IMR-90 (cell line): Measurements from ENCODE around the gene SPDYE2B. TPM values are rescaled to one million over a fixed set of nuclear protein-coding genes. Genes with fewer than 3 reads are reported as not detected.
"Not testable (repeated sequence)": the region's sequence is repeated elsewhere in the genome, so short reads cannot be mapped to it uniquely, and the experiment has no call there.

Experiments
- ATAC-seq: fragments of 200-7000 bp; cut with Tn5 transposase; 2 replicates; pipeline ENCODE4 v1.9.1; 2020; ENCODE audit warnings: low read depth, mild to moderate bottlenecking, moderate library complexity
- BruUV-seq: library from RNA; stranded (reverse); fragments of 400-500 nt; replicated peaks from 2 replicates; lab custom pipeline; 2021; lab: Mats Ljungman, UMichigan
- CTCF ChIA-PET: fragments of 300-600 bp; formaldehyde crosslinking; extraction: SDS; loops from one replicate; lab custom pipeline; 2021; ENCODE audit warnings: antibody characterized with exemption; lab: Yijun Ruan, JAX
- POLR2A ChIA-PET: fragments of 300-600 bp; sonication (Branson Sonifier 250); formaldehyde crosslinking; loops from one replicate; lab custom pipeline; 2022; ENCODE audit warnings: antibody characterized with exemption; ENCODE audit not compliant: unreplicated experiment; lab: Charles Lee
- DNase-seq: peaks from one replicate; pipeline ENCODE4 v3.0.0; 2013
- H2AFZ ChIP-seq: replicated peaks from 2 replicates; pipeline ENCODE3; 2013; ENCODE audit warnings: low read length, mild to moderate bottlenecking; ENCODE audit not compliant: poor library complexity
- H2AK5ac ChIP-seq: 2 replicates; pipeline ENCODE4 v1.6.1; 2013; ENCODE audit warnings: low read depth, low read length, inconsistent platforms
- H2AK9ac ChIP-seq: replicated peaks from 2 replicates; pipeline ENCODE3; 2013; ENCODE audit warnings: mild to moderate bottlenecking, low read depth, low read length, moderate library complexity; ENCODE audit not compliant: poor library complexity
- H2BK120ac ChIP-seq: 2 replicates; pipeline ENCODE4 v1.6.1; 2013; ENCODE audit warnings: low read depth, low read length, inconsistent platforms
- H2BK15ac ChIP-seq: 3 replicates; pipeline ENCODE4 v1.6.1; 2013; ENCODE audit warnings: low read depth, low read length, inconsistent platforms
- H2BK20ac ChIP-seq: 2 replicates; pipeline ENCODE4 v1.6.1; 2013; ENCODE audit warnings: low read depth, mild to moderate bottlenecking, inconsistent platforms, low read length, moderate library complexity
- H2BK5ac ChIP-seq: 2 replicates; pipeline ENCODE4 v1.6.1; 2013; ENCODE audit warnings: mild to moderate bottlenecking, low read depth, low read length, inconsistent platforms; ENCODE audit not compliant: poor library complexity, severe bottlenecking
- H3K14ac ChIP-seq: replicated peaks from 2 replicates; pipeline ENCODE4 v1.6.1; 2013; ENCODE audit warnings: low read depth, low read length, inconsistent platforms
- H3K18ac ChIP-seq: 2 replicates; pipeline ENCODE4 v1.6.1; 2013; ENCODE audit warnings: low read depth, low read length, control low read depth
- H3K23ac ChIP-seq: 2 replicates; pipeline ENCODE4 v1.6.1; 2013; ENCODE audit warnings: low read depth, low read length, inconsistent platforms
- H3K27ac ChIP-seq: 2 replicates; pipeline ENCODE4 v1.5.1; 2013; ENCODE audit warnings: mild to moderate bottlenecking, control low read depth, low read length; ENCODE audit not compliant: insufficient read depth
- H3K27me3 ChIP-seq: 2 replicates; pipeline ENCODE4 v1.6.1; 2013; ENCODE audit warnings: low read length; ENCODE audit not compliant: control insufficient read depth, insufficient read depth
- H3K36me3 ChIP-seq: 2 replicates; pipeline ENCODE4 v1.6.1; 2013; ENCODE audit warnings: low read length, mixed read lengths; ENCODE audit not compliant: control insufficient read depth, insufficient read depth
- H3K4ac ChIP-seq: 2 replicates; pipeline ENCODE4 v1.6.1; 2013; ENCODE audit warnings: low read depth, low read length, inconsistent platforms
- H3K4me1 ChIP-seq: 2 replicates; pipeline ENCODE4 v1.6.1; 2013; ENCODE audit warnings: low read length, mixed read lengths; ENCODE audit not compliant: control insufficient read depth, insufficient read depth
- H3K4me2 ChIP-seq: 2 replicates; pipeline ENCODE4 v1.6.1; 2013; ENCODE audit warnings: low read depth, mild to moderate bottlenecking, control low read depth, low read length, moderate library complexity
- H3K4me3 ChIP-seq: 2 replicates; pipeline ENCODE4 v1.5.1; 2013; ENCODE audit warnings: low read depth, mild to moderate bottlenecking, control low read depth, low read length, moderate library complexity; ENCODE audit not compliant: insufficient read depth
- H3K56ac ChIP-seq: 2 replicates; pipeline ENCODE4 v1.6.1; 2013; ENCODE audit warnings: low read length, inconsistent platforms; ENCODE audit not compliant: insufficient read depth; ENCODE audit errors: extremely low read depth
- H3K79me1 ChIP-seq, 2 experiments: 2 replicates each; pipeline ENCODE4 v1.6.1; 2013; ENCODE audit warnings: low read length in 2 of 2, inconsistent platforms in 1 of 2, low read depth in 1 of 2
- H3K9ac ChIP-seq: 2 replicates; pipeline ENCODE4 v1.6.1; 2013; ENCODE audit warnings: low read depth, low read length, control low read depth
- H3K9me1 ChIP-seq: 2 replicates; pipeline ENCODE4 v1.6.1; 2013; ENCODE audit warnings: low read length, inconsistent platforms; ENCODE audit not compliant: insufficient read depth
- H3K9me3 ChIP-seq: 2 replicates; pipeline ENCODE4 v1.6.1; 2013; ENCODE audit warnings: low read length; ENCODE audit not compliant: control insufficient read depth, insufficient read depth
- H4K20me1 ChIP-seq: 2 replicates; pipeline ENCODE4 v1.6.1; 2013; ENCODE audit warnings: low read length, inconsistent platforms; ENCODE audit not compliant: insufficient read depth
- H4K5ac ChIP-seq: 2 replicates; pipeline ENCODE4 v1.6.1; 2013; ENCODE audit warnings: mild to moderate bottlenecking, low read depth, low read length, control low read depth
- H4K8ac ChIP-seq, 2 experiments: 2 replicates each; pipeline ENCODE4 v1.6.1; 2013; ENCODE audit warnings: low read depth in 2 of 2, low read length in 2 of 2, control low read depth in 1 of 2, inconsistent platforms in 1 of 2
- H4K91ac ChIP-seq: 2 replicates; pipeline ENCODE4 v1.6.1; 2013; ENCODE audit warnings: low read depth, low read length, inconsistent platforms; ENCODE audit not compliant: insufficient read depth
- WGBS, 2 experiments: methylation state at CpG; one replicate each; pipeline versions ENCODE4 v1.1.5 to v1.1.7; 2013; ENCODE audit warnings: missing lambda C conversion rate in 2 of 2; ENCODE audit not compliant: insufficient read length in 1 of 2; ENCODE audit errors: extremely low coverage in 2 of 2; 5-methylcytosine and 5-hydroxymethylcytosine counted together
- dilution Hi-C: fragments of 300-500 bp; cut with HindIII; formaldehyde crosslinking; loops from one replicate; pipeline ENCODE4 v1.14.3; 2018; ENCODE audit warnings: low sequenced_read_pairs; ENCODE audit not compliant: unreplicated experiment
- in situ Hi-C: fragments of 300-500 bp; cut with MboI; formaldehyde crosslinking; loops from 3 replicates; pipeline ENCODE4 v1.14.3; 2019; ENCODE audit warnings: low sequenced_read_pairs, inconsistent platforms, mixed read lengths
- intact Hi-C: fragments of 100-400 bp; cut with micrococcal nuclease; formaldehyde crosslinking; loops from 2 replicates; pipeline ENCODE4 v1.10.0; 2022
- polyA plus RNA-seq, 3 experiments: library from polyadenylated mRNA; depleted of rRNA; stranded (reverse); fragments of >200 nt; gene quantifications; 2 replicates each; pipeline ENCODE4 v1.2.3, GENCODE V29; 2012; ENCODE audit warnings: low replicate concordance in 1 of 3
- total RNA-seq: library from RNA; depleted of rRNA; stranded (reverse); fragments of >200 nt; gene quantifications from 2 replicates; pipeline ENCODE4 v1.2.3, GENCODE V29; 2012

SPDYE2B gene
- total and polyA plus RNA-seq, 2 of the 4 experiments (the other 2 are of a cell fraction) = not detected

DNA sequence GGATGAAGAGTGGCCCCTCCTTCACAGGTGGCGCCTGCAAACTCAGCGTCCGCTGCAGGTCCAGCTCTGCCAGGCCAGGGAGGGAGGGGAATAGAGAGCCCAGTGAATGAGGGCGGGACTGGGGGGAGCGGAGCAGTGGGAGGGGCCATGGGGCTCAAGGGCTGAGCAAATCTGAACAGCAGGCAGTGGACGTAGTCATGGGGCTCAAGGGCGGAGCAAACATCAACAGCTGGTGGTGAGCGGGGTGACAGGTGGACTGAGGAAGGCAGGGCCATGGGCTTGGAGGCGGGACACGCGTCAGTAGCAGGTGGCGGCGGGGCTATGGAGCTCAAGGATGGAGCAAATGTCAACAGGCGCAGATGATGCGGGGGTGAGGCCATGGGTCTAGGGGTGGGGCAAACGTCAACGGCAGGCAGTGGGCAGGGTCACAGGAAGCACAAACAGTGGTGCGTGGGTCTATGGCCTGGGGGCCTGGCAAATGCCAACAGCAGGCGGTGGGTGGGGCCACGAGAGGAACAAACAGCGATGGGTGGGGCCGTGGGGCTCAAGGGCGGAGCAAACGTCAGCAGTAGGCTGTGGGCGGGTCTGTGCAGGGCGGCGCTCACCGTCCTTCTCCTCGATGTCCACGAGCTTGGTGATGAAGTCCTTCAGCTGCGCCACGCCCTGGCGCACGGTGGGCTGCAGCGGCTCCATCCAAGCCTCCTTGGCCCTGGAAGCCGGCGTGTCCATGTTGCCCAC, 38.3 kb downstream of the SPDYE2B start:
- intact Hi-C loops, H3K79me1 ChIP-seq, H3K27ac ChIP-seq, H3K14ac ChIP-seq, DNase-seq, H3K56ac ChIP-seq, H4K91ac ChIP-seq, H3K4me3 ChIP-seq, H2AK9ac ChIP-seq, H4K8ac ChIP-seq, H2AFZ ChIP-seq, H2BK5ac ChIP-seq, H3K4me1 ChIP-seq, H3K9ac ChIP-seq, in situ Hi-C loops, CTCF ChIA-PET, H3K27me3 ChIP-seq, dilution Hi-C loops, H3K4me2 ChIP-seq, H2BK20ac ChIP-seq, H3K9me3 ChIP-seq, H4K5ac ChIP-seq, H2BK120ac ChIP-seq, H2AK5ac ChIP-seq, H3K4ac ChIP-seq, H3K18ac ChIP-seq, H4K20me1 ChIP-seq, H3K36me3 ChIP-seq, H2BK15ac ChIP-seq, POLR2A ChIA-PET, H3K9me1 ChIP-seq, H3K23ac ChIP-seq, BruUV-seq: not testable (repeated sequence)
- no CpG with 5 or more reads among the region's 37 CpGs for WGBS, 2 experiments
- ATAC-seq = peak; percentile 75

DNA sequence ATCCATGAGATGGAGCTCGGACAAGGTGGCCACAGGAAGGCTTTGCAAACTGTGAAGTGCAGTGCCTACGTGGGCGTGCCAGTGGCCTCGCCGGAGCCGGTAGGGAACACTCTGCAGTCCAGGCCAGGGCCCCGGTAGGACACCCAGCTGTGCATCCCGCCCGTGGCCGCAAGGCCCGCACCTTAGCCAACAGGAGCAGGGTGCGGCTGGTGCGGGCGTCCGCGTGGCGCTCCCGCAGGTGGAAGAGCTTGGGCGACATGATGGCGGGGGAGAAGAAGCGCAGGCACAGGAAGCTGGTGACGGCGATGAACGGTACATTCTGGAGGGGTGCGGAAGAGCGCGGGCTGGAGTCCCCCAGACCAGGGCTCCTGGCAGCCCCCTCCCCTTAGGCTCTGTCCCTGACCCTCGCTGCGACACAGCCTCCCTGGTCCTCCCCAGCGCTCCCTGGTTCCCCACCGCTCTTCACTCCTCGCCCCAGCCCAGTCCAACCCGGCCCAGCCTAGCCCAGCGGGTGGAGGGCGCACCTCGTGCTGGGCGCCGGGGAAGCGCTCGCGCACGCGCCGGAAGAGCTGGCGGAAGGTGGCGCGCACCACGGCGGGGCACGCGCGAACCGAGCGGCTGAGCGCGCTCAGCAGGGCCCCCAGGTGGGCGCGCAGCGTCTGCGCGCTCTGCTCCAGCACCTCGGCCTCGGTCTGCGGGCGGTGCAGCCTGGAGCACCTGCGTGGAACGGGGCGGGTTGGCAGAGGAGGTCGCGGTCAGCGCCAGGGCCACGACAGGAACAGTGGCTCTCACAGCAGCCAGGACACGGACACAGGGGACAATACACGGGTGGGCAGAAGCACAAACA, 39.5 kb downstream of the SPDYE2B start:
- H4K5ac ChIP-seq, H3K4me2 ChIP-seq, H2BK20ac ChIP-seq, H3K4ac ChIP-seq, H3K18ac ChIP-seq, H3K27me3 ChIP-seq, H3K14ac ChIP-seq, H3K4me1 ChIP-seq, H3K4me3 ChIP-seq, intact Hi-C loops, H3K9me1 ChIP-seq, H3K27ac ChIP-seq, H3K56ac ChIP-seq, H2AK9ac ChIP-seq, H3K23ac ChIP-seq, DNase-seq, H2BK15ac ChIP-seq, POLR2A ChIA-PET, ATAC-seq, H2BK120ac ChIP-seq, H4K8ac ChIP-seq, H3K9me3 ChIP-seq, H4K20me1 ChIP-seq, BruUV-seq, H3K79me1 ChIP-seq, H3K36me3 ChIP-seq, H2AK5ac ChIP-seq, H3K9ac ChIP-seq, CTCF ChIA-PET, H2AFZ ChIP-seq, in situ Hi-C loops, H2BK5ac ChIP-seq, dilution Hi-C loops, H4K91ac ChIP-seq: not testable (repeated sequence)
- WGBS, 2 experiments = no CpG with 5 or more reads among the region's 74 CpGs
